HepG2 (cell line): Measurements from ENCODE around the gene ANKRD44. TPM values are rescaled to one million over a fixed set of nuclear protein-coding genes. Genes with fewer than 3 reads are reported as not detected.

Source experiments
- ATAC-seq: fragments of 200-7000 bp; cut with Tn5 transposase; 3 replicates; pipeline ENCODE4 v1.9.1; 2020; ENCODE audit warnings: mild to moderate bottlenecking, moderate library complexity
- BruUV-seq: library from RNA; stranded (reverse); fragments of 400-500 nt; replicated peaks from 2 replicates; lab custom pipeline; 2021; lab: Mats Ljungman, UMichigan
- CTCF ChIA-PET: fragments of 300-600 bp; formaldehyde crosslinking; extraction: SDS; loops from one replicate; lab custom pipeline; 2021; ENCODE audit warnings: low total read pairs, inconsistent platforms, low intra/inter-chr PET ratio; lab: Yijun Ruan, JAX
- POLR2A ChIA-PET: fragments of 350-600 bp; sonication (Branson Sonifier 250); formaldehyde crosslinking; loops from one replicate; lab custom pipeline; 2020; ENCODE audit warnings: antibody characterized with exemption, inconsistent platforms; lab: Yijun Ruan, JAX
- DNase-seq: peaks from one replicate; pipeline ENCODE4 v3.0.0-alpha.2; 2015; ENCODE audit warnings: low spot score
- FAIRE-seq: peaks from 3 replicates; lab custom pipeline; 2011; peaks lifted over from hg19 to GRCh38; lab: Jason Lieb, UNC
- H2AFZ ChIP-seq: one replicate; pipeline ENCODE4 v1.6.1; 2011; ENCODE audit warnings: low read length, inconsistent platforms
- H3K27ac ChIP-seq: fragments of 300-600 bp; 3 replicates; pipeline ENCODE4 v1.8.0; 2011; ENCODE audit warnings: mixed run types, mild to moderate bottlenecking, mixed read lengths, low read length, inconsistent platforms; ENCODE audit not compliant: insufficient read depth; ENCODE audit errors: extremely low read length
- H3K27me3 ChIP-seq, 2 experiments: fragments of 200-600 bp in 1 of 2; 2 replicates in 1 of 2; 3 replicates in 1 of 2; pipeline versions ENCODE4 v1.6.0 to v1.8.0; 2011; ENCODE audit warnings: low read length in 2 of 2, mild to moderate bottlenecking in 2 of 2, moderate library complexity in 2 of 2, inconsistent platforms in 1 of 2; ENCODE audit not compliant: insufficient read depth in 2 of 2, control insufficient read depth in 1 of 2
- H3K36me3 ChIP-seq, 2 experiments: fragments of 200-600 bp in 1 of 2; replicated peaks in 1 of 2; 2 replicates in 1 of 2; 3 replicates in 1 of 2; pipeline versions ENCODE4 v1.5.1 to v1.8.0; 2011; ENCODE audit warnings: low read length in 2 of 2, inconsistent platforms in 1 of 2; ENCODE audit not compliant: insufficient read depth in 2 of 2, control insufficient read depth in 1 of 2
- H3K4me1 ChIP-seq: 2 replicates; pipeline ENCODE4 v1.5.1; 2012; ENCODE audit warnings: low read length, inconsistent platforms; ENCODE audit not compliant: insufficient read depth
- H3K4me2 ChIP-seq: 2 replicates; pipeline ENCODE4 v1.6.0; 2011; ENCODE audit warnings: low read depth, low read length, inconsistent platforms
- H3K4me3 ChIP-seq, 3 experiments: fragments of 200-600 bp in 1 of 3; sonication (generic), shearing (Covaris generic) in 1 of 3; replicated peaks in 1 of 3; 2 replicates each; pipeline ENCODE4 v1.5.1; 2011 to 2016; ENCODE audit warnings: low read length in 3 of 3, inconsistent platforms in 2 of 3, low read depth in 2 of 3, mild to moderate bottlenecking in 2 of 3, control low read depth in 1 of 3, mixed read lengths in 1 of 3; ENCODE audit not compliant: insufficient read depth in 1 of 3
- H3K79me2 ChIP-seq: one replicate; pipeline ENCODE4 v1.6.1; 2011; ENCODE audit warnings: low read length, inconsistent platforms; ENCODE audit not compliant: insufficient read depth
- H3K9ac ChIP-seq: 2 replicates; pipeline ENCODE4 v1.6.0; 2011; ENCODE audit warnings: mild to moderate bottlenecking, low read depth, low read length, inconsistent platforms; ENCODE audit not compliant: insufficient read depth
- H3K9me3 ChIP-seq: 2 replicates; pipeline ENCODE4 v1.5.1; 2012; ENCODE audit warnings: mild to moderate bottlenecking, low read length
- H4K20me1 ChIP-seq: 2 replicates; pipeline ENCODE4 v1.6.0; 2011; ENCODE audit warnings: inconsistent platforms, mild to moderate bottlenecking, low read length, moderate library complexity; ENCODE audit not compliant: insufficient read depth
- ARID2 ChIP-seq: sonication (generic); formaldehyde crosslinking; IDR thresholded peaks from 2 replicates; pipeline ENCODE4 v1.8.1; 2022; ENCODE audit warnings: mild to moderate bottlenecking, missing genetic modification reagents, borderline replicate concordance
- BORCS8-MEF2B ChIP-seq: sonication (generic); formaldehyde crosslinking; IDR thresholded peaks from 2 replicates; pipeline ENCODE4 v1.8.0; 2022; ENCODE audit warnings: mild to moderate bottlenecking, missing genetic modification reagents
- CREB1 ChIP-seq, 2 experiments: fragments of 450-650 bp in 1 of 2; IDR thresholded peaks; 2 replicates each; pipeline ENCODE4 v1.6.1; 2016 to 2017; ENCODE audit warnings: control low read depth in 1 of 2, mild to moderate bottlenecking in 1 of 2, missing compliant biosample characterization in 1 of 2, missing genetic modification characterization in 1 of 2
- EHMT2 ChIP-seq: fragments of 200-600 bp; sonication (generic); IDR thresholded peaks from 2 replicates; pipeline ENCODE4 v1.7.0; 2017; ENCODE audit warnings: antibody characterized with exemption, low read depth, low read length, borderline replicate concordance
- EZH2 ChIP-seq: conservative IDR thresholded peaks from 2 replicates; pipeline ENCODE4 v1.6.1; 2012; ENCODE audit warnings: mild to moderate bottlenecking, low read depth, low read length, moderate library complexity
- HNRNPL ChIP-seq: fragments of 200-400 bp; formaldehyde crosslinking; IDR thresholded peaks from 2 replicates; pipeline ENCODE4 v1.6.1; 2017; ENCODE audit warnings: mild to moderate bottlenecking, low read depth, low read length
- ZNF274 ChIP-seq: sonication (generic); formaldehyde crosslinking; IDR thresholded peaks from 2 replicates; pipeline ENCODE4 v1.5.1; 2020; ENCODE audit warnings: mild to moderate bottlenecking, missing genetic modification reagents
- whole genome bisulfite sequencing: methylation state at CpG from one replicate; pipeline ENCODE4 v1.1.6; 2017; ENCODE audit warnings: low lambda C conversion rate; 5-methylcytosine and 5-hydroxymethylcytosine counted together
- in situ Hi-C: cut with HindIII; loops from 2 replicates; pipeline ENCODE4 v1.10.0; 2017; ENCODE audit warnings: low pct_unique_long_range_greater_than_20kb; ENCODE audit not compliant: extremely low pct_ligation_motif_present
- intact Hi-C: fragments of 100-400 bp; cut with micrococcal nuclease; formaldehyde crosslinking; loops from one replicate; pipeline ENCODE4 v1.10.0; 2022; ENCODE audit not compliant: unreplicated experiment
- polyA plus RNA-seq, 8 experiments: library from polyadenylated mRNA; depleted of rRNA in 3 of 8; stranded (reverse) in 7 of 8; unstranded in 1 of 8; fragments of >200 nt; fragmentation: Illumina TruSeq in 4 of 8; extraction: Trizol in 4 of 8; gene quantifications; 2 replicates each; pipeline versions ENCODE4 v1.2.1 to v1.2.3, GENCODE V29; 2011 to 2016; ENCODE audit warnings: low read depth in 4 of 8, missing spikeins in 1 of 8, mixed read lengths in 1 of 8; ENCODE audit not compliant: insufficient read depth in 1 of 8
- total RNA-seq, 5 experiments: library from RNA; depleted of rRNA; stranded (reverse); fragments of >200 nt; fragmentation: Illumina TruSeq; extraction: Trizol; gene quantifications; 2 replicates each; pipeline ENCODE4 v1.2.3, GENCODE V29; 2016; ENCODE audit warnings: low read depth in 1 of 5
- TF ChIP-seq, protein P1 (sequence below): sonication (generic); formaldehyde crosslinking; IDR thresholded peaks from 2 replicates; pipeline ENCODE4 v1.8.1; 2023; ENCODE audit warnings: mild to moderate bottlenecking, inconsistent platforms, moderate library complexity, missing genetic modification reagents, borderline replicate concordance
- TF ChIP-seq, protein P2 (sequence below): sonication (generic); formaldehyde crosslinking; IDR thresholded peaks from 2 replicates; pipeline ENCODE4 v1.4.0; 2020; ENCODE audit warnings: missing genetic modification reagents

The ANKRD44 gene
- total and polyA plus RNA-seq, 2 of the 13 experiments (the other 11 are each of a cell fraction or from before 2014, with no cell fraction given), result 0.04 to 0.11 TPM

DNA sequence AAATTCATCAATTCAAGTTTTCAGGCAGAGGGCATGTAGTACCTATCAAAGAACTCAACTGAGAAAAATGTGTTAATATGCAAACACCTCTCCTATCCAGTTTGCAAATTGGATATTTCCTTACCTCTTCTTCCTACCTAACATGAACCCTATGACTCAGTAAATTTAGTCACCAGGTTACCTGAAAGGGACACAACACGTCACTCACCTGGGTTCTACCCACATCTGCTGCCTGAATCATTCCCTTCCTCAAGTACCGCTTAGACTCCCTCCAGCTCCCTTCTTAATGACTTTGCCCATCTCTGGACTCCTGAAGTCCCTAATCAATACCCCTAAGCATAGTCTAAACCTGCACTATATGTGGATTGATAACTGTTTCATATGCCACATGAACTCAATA is 10.4 kb downstream of the ANKRD44 start:
- CTCF ChIA-PET, result no interaction called here
- H3K4me2 ChIP-seq, result no peak overlapping the region
- 1% methylated on average over 2 of the region's 2 CpGs for WGBS
- no peak overlapping the region for H2AFZ ChIP-seq
- TF ChIP-seq EHMT2 (no peak), CREB1 (IDR thresholded peaks at IDR 0.05) (peak; percentile 54), CREB1 (CRISPR knock-in tag; IDR thresholded peaks at IDR 0.05) (no peak)
- DNase-seq (no peak), ATAC-seq (no peak), FAIRE-seq (no peak)
- peaks cover 0 to 14% of the 10 kb centered on the region in 2 experiments; a peak in 2 of 5 replicates for H3K27me3 ChIP-seq
- H3K9ac ChIP-seq, result no peak overlapping the region
- no peaks in the 10 kb centered on the region for H4K20me1 ChIP-seq
- H3K27ac ChIP-seq, result no peak overlapping the region
- H3K36me3 ChIP-seq, result no peaks in the 10 kb centered on the region
- no peaks in the 10 kb centered on the region for H3K79me2 ChIP-seq
- POLR2A ChIA-PET, result no interaction called here
- no TSS peak for BruUV-seq
- no peaks in the 10 kb centered on the region for H3K9me3 ChIP-seq
- no peak overlapping the region for H3K4me3 ChIP-seq
- no peaks in the 10 kb centered on the region for H3K4me1 ChIP-seq
- in situ Hi-C loops (no loop called here), intact Hi-C loops (no loop called here)

DNA sequence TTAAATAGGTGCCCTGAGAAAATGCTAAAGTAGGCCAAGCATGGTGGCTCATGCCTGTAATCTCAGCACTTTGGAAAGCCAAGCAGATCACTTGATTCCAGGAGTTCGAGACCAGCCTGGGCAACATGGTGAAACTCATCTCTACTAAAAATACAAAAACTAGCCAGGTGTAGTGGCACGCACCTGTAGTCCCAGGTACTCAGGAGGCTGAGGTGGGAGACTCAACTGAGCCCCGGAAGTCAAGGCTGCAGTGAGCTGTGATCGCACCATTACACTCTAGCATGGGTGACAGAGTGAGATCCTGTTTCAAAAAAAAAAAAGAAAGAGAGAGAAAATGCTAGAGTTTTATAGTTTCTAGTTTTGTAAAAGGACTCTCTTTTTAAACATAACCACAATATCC is 12.0 kb downstream of the ANKRD44 start:
- ATAC-seq (no peak), DNase-seq (no peak), FAIRE-seq (no peak)
- no TSS peak for BruUV-seq
- Histone ChIP-seq H2AFZ (no peak overlapping the region), H3K9ac (no peak overlapping the region), H4K20me1 (no peaks in the 10 kb centered on the region), H3K4me1 (no peaks in the 10 kb centered on the region), H3K4me2 (no peak overlapping the region), H3K27ac (no peak overlapping the region), H3K27me3 (peaks cover 0 to 4% of the 10 kb centered on the region in 2 experiments; a peak in 1 of 5 replicates), H3K9me3 (no peaks in the 10 kb centered on the region), H3K79me2 (no peaks in the 10 kb centered on the region), H3K4me3 (no peak overlapping the region), H3K36me3 (no peaks in the 10 kb centered on the region)
- CTCF ChIA-PET, result no interaction called here
- WGBS, result 29% methylated on average over 4 of the region's 4 CpGs
- intact Hi-C loops (no loop called here), in situ Hi-C loops (no loop called here)
- POLR2A ChIA-PET, result no interaction called here
- TF ChIP-seq, protein P1, sequence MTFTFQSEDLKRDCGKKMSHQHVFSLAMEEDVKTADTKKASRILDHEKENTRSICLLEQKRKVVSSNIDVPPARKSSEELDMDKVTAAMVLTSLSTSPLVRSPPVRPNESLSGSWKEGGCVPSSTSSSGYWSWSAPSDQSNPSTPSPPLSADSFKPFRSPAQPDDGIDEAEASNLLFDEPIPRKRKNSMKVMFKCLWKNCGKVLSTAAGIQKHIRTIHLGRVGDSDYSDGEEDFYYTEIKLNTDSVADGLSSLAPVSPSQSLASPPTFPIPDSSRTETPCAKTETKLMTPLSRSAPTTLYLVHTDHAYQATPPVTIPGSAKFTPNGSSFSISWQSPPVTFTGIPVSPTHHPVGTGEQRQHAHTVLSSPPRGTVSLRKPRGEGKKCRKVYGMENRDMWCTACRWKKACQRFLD, result no peak
- TF ChIP-seq, protein P2, sequence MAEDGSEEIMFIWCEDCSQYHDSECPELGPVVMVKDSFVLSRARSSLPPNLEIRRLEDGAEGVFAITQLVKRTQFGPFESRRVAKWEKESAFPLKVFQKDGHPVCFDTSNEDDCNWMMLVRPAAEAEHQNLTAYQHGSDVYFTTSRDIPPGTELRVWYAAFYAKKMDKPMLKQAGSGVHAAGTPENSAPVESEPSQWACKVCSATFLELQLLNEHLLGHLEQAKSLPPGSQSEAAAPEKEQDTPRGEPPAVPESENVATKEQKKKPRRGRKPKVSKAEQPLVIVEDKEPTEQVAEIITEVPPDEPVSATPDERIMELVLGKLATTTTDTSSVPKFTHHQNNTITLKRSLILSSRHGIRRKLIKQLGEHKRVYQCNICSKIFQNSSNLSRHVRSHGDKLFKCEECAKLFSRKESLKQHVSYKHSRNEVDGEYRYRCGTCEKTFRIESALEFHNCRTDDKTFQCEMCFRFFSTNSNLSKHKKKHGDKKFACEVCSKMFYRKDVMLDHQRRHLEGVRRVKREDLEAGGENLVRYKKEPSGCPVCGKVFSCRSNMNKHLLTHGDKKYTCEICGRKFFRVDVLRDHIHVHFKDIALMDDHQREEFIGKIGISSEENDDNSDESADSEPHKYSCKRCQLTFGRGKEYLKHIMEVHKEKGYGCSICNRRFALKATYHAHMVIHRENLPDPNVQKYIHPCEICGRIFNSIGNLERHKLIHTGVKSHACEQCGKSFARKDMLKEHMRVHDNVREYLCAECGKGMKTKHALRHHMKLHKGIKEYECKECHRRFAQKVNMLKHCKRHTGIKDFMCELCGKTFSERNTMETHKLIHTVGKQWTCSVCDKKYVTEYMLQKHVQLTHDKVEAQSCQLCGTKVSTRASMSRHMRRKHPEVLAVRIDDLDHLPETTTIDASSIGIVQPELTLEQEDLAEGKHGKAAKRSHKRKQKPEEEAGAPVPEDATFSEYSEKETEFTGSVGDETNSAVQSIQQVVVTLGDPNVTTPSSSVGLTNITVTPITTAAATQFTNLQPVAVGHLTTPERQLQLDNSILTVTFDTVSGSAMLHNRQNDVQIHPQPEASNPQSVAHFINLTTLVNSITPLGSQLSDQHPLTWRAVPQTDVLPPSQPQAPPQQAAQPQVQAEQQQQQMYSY (CRISPR knock-in tag), result no peak
- TF ChIP-seq ARID2 (CRISPR knock-in tag) (no peak), BORCS8-MEF2B (no peak), EZH2 (no peak), HNRNPL (no peak), ZNF274 (CRISPR knock-in tag) (no peak)
